ENCODE data around the gene CELA2A.
"Not testable (repeated sequence)": the region's sequence is repeated elsewhere in the genome, so short reads cannot be mapped to it uniquely, and the experiment has no call there.

CELA2A gene

DNA sequence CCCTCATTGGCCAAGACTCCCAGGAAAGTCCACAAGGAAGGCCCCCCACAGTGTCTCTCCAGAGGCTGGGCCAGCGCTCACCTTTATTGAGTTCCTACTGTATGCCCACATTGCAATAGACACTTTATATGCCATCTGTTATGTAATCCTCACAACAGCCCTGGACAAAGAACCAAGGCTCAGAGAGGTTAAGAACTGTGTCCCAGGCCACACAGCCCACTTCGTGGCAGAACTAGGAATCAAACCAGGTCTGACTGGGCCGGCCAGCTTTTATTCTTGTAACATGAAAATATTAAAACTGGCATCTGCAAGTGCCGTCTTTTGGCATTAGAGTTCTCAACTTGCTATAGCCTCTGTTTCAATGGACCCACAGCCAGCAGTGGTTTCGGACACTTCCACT lies 13.8 kb upstream of the CELA2A start:
- in situ Hi-C loops (cut with MboI; ENCODE audit: low sequenced_read_pairs): loop anchor here (25.0 kb wide), 1 partner anchor 305 kb away; no protein-coding TSS in a partner anchor

DNA sequence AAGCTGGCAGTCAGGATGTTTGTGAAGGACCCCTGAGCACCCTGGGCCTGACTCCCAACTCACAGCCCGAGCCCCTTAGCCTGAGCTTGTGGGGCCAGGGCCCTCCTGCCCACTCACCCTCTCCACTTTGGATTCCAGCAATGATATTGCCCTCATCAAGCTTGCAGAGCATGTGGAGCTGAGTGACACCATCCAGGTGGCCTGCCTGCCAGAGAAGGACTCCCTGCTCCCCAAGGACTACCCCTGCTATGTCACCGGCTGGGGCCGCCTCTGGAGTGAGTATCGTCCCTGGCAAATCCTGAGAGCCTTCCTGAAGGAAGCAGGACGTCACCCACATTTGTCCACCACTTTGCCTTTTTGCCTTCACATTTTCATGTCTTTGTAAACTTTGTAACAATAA lies 13.3 kb upstream of the CELA2A start:
- in situ Hi-C loops (cut with MboI; ENCODE audit: low sequenced_read_pairs): loop anchor here (25.0 kb wide), 1 partner anchor 306 kb away; no protein-coding TSS in a partner anchor

- in situ Hi-C loops (cut with MboI; ENCODE audit: low sequenced_read_pairs): loop anchor here (25.0 kb wide), 1 partner anchor 307 kb away; no protein-coding TSS in a partner anchor
Observed at GRCh38 chr1:15444468-15445389, 11.8 kb upstream of the CELA2A start.

GRCh38 chr1:15445390-15446122 lies 11.0 kb upstream of the CELA2A start:
- in situ Hi-C loops (cut with MboI; ENCODE audit: low sequenced_read_pairs): loop anchor here (25.0 kb wide), 1 partner anchor 308 kb away; no protein-coding TSS in a partner anchor

DNA sequence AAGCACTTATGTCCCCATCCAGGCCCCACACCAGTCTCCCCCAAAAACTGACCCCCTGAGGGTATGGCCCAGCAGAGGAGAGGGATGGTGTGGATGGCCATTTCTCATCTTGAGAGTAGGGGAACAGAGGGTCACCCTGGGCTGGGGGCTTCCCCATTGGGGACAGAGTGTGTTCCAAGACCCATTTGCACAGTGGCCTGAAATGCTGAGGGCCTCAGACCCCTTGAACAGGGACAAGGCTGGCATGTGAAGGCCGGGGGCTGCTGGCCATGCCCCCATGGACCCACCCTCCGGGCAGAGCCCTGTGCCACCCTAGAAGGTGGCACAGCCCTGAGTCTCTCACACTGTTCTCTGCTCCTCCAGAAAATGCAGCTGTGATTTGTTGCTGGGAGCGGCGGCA lies 10.3 kb upstream of the CELA2A start:
- in situ Hi-C loops (cut with MboI; ENCODE audit: low sequenced_read_pairs): loop anchor here (25.0 kb wide), 1 partner anchor 309 kb away; no protein-coding TSS in a partner anchor

- in situ Hi-C loops (cut with MboI; ENCODE audit: low sequenced_read_pairs): loop anchor here (25.0 kb wide), 1 partner anchor 312 kb away; no protein-coding TSS in a partner anchor
Observed at GRCh38 chr1:15448877-15449462, 7.6 kb upstream of the CELA2A start.

- in situ Hi-C loops (cut with MboI; ENCODE audit: low sequenced_read_pairs): loop anchor here (25.0 kb wide), 1 partner anchor 312 kb away; no protein-coding TSS in a partner anchor
Observed at GRCh38 chr1:15449567-15449966, 7.0 kb upstream of the CELA2A start.

DNA sequence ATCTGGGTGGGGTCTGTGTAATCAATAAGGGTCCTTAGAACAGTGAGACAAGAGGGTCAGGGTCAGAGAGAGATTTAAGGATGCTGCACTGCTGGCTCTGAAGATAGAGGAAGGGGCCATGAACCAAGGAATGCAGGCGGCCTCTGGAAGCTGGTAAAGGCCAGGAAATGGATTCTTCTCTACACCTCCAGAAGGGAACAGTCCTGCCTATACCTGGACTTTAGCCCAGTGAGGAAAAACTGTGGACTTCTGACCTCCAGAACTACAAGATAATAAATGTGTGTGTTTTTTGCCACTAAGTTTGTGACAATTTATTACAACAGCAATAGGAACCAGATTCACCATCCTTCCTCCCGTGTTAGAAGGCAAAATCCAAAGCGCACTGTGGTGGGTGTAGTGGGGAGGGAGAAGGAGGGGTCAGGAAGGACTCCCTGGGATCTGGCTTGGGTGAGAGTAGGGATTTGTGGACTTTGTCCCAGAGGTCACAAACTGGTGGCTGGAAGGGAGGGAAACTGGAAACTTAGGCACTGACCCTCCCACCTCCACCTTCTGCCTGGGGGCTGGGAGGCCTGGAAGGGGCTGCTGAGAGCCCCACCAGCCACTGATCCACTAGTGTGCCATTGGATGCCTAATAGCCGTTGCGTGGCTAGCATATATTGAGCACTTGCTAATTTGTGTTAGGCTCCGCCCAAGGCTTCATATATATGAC lies 5.4 kb upstream of the CELA2A start:
- in situ Hi-C loops (cut with MboI; ENCODE audit: low sequenced_read_pairs): no loop called here

- in situ Hi-C loops (cut with MboI; ENCODE audit: low sequenced_read_pairs): no loop called here
Observed at GRCh38 chr1:15452216-15452615, 4.3 kb upstream of the CELA2A start.

GRCh38 chr1:15452866-15453571 lies 3.5 kb upstream of the CELA2A start:
- in situ Hi-C loops (cut with MboI; ENCODE audit: low sequenced_read_pairs): no loop called here

DNA sequence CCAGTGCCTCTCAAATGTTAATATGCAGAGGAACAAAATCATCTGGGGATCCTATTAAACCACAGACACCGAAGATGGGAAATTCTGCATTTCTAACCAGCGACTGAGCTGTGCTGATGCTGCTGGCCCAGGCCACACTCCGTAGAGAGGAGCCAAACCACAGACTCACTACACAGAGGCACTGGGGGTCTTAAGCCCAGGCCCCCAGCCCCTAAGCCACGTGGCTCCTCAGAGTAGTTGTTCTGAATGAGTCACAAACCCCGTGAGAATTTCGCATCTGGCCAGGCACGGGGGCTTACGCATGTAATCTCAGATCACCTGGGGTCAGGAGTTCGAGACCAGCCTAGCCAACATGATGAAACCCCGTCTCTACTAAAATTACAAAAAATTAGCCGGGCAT lies 2.8 kb upstream of the CELA2A start:
- in situ Hi-C loops (cut with MboI; ENCODE audit: low sequenced_read_pairs): no loop called here

DNA sequence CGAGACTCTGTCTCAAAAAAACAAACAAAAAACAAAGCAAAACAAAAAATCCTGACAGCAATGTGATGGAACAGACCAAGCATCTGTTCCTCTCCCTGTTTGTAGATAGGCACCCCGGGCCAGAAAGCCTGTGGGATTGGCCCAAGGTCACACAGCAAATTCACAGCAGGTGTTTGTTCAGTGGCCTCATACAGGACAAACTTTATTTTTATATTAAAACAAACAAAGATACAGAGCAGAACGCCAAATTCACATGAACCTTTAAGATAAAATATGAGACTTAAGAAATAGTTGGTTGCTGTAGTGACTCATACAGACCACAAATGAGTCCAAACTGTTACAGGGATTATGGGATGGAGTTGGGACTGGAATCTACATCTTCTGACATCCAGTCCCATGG lies 2.3 kb upstream of the CELA2A start:
- in situ Hi-C loops (cut with MboI; ENCODE audit: low sequenced_read_pairs): no loop called here

DNA sequence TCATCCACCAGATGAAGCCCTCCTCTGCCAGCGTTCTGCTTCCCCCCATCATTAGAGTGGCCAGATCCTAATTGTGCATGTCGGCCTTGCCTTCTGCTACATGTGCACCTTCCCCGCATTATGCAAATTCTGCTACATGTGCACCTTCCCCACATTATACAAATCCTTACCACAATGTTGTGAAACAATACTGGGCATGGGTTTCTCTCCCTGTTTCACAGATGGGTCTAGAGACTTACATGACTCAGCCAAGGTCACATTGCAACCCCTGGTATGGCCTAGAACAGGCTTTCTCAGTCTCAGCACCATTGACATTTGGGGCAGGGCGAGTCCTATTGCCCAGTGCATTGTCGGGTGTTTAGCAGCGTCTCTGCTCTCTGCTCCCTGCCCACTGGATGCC lies 1.0 kb upstream of the CELA2A start:
- in situ Hi-C loops (cut with MboI; ENCODE audit: low sequenced_read_pairs): no loop called here

GRCh38 chr1:15457585-15457984 lies 1.1 kb downstream of the CELA2A start:
- in situ Hi-C loops (cut with MboI; ENCODE audit: low sequenced_read_pairs): no loop called here

- in situ Hi-C loops (cut with MboI; ENCODE audit: low sequenced_read_pairs): not testable (repeated sequence)
Observed at GRCh38 chr1:15458388-15458787, 1.9 kb downstream of the CELA2A start.

GRCh38 chr1:15459771-15460707 lies 3.5 kb downstream of the CELA2A start:
- in situ Hi-C loops (cut with MboI; ENCODE audit: low sequenced_read_pairs): no loop called here

- in situ Hi-C loops (cut with MboI; ENCODE audit: low sequenced_read_pairs): no loop called here
Observed at GRCh38 chr1:15460708-15461095, 4.2 kb downstream of the CELA2A start.

DNA sequence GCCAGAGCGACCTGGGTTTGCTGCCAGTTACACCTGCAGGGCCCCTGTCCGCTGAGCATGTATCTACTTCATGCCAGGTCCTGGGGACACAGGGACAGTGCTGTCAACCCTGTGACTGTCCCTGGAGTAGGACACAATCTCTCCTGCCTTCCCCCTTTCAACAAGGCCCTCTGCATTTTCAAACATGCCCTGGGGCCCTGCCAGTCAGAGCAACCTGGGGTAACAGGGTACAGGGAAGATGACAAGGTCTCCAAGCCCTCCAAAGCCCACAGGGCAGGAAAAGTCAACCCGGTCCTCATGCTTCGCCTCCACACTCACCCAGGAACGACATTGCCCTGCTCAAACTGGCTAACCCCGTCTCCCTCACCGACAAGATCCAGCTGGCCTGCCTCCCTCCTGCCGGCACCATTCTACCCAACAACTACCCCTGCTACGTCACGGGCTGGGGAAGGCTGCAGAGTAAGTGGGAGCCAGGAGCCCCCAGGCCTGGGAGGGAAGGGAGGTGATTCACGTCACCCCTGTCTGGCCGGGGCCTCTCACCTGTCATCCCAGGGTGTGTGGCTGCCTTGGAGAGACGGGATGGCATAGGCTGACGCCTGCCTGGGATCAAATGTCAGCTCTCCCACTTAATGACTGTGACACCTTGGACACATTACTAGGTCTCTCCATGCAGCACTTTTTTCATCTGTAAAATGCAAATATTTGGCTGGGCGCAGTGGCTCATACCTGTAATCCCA lies 6.7 kb downstream of the CELA2A start:
- in situ Hi-C loops (cut with MboI; ENCODE audit: low sequenced_read_pairs): not testable (repeated sequence)
